ENCODE measurements around the gene RBFOX1.

RBFOX1 gene

DNA sequence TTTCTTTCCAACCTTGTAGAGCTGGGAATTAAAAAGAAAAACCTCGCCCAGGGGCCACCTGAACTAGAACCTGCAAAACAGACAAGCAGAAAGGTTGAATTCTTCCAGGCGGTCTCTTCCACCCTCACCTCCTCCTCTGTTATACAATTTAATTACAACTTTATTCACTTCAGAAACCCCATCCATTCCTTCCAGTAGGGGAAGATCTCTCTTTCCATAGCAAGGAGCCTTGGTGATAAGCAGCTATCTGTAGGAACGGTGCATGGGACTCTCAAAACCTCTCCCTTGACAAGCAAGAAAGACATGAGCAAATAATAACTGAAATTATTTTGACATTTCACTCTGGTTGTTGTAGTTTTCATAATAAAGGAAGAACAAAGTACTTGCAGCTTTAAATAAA lies 176.0 kb downstream of the RBFOX1 start:
- Histone ChIP-seq H3K14ac (ENCODE audit: low read length) (no peak overlapping the region), H3K4me3 (ENCODE audit: low read length in 2 of 2) (no peak overlapping the region), H3K4me2 (ENCODE audit: insufficient read depth, low read length, poor library complexity, severe bottlenecking) (no peak overlapping the region), H3K79me1 (ENCODE audit: low read depth, low read length) (no peaks in the 10 kb centered on the region), H2BK12ac (ENCODE audit: low read length) (no peak overlapping the region), H2BK5ac (ENCODE audit: low read length) (no peak overlapping the region), H4K8ac (ENCODE audit: low read depth, low read length) (no peak overlapping the region), H2AFZ (ENCODE audit: low read length) (no peak overlapping the region), H3K23ac (ENCODE audit: low read depth, low read length, poor library complexity) (no peak overlapping the region), H2BK15ac (ENCODE audit: low read length) (no peak overlapping the region), H3K27ac (replicated peaks; ENCODE audit: low read length) (no peak overlapping the region), H2BK120ac (ENCODE audit: low read depth, low read length) (no peak overlapping the region), H3K4ac (ENCODE audit: low read length) (no peak overlapping the region), H2AK5ac (ENCODE audit: low read depth, low read length) (no peak overlapping the region), H3K4me1 (ENCODE audit: control insufficient read depth in 2 of 2, insufficient read depth in 1 of 2, low read depth in 1 of 2, low read length in 2 of 2) (peaks cover 0 to 4% of the 10 kb centered on the region in 2 donors), H3K9me3 (replicated peaks in 1 of 2; ENCODE audit: control insufficient read depth in 2 of 2, insufficient read depth in 1 of 2, low read depth in 1 of 2, low read length in 2 of 2) (peaks cover 0 to 3% of the 10 kb centered on the region in 2 donors), H3K36me3 (replicated peaks in 1 of 2; ENCODE audit: control insufficient read depth in 2 of 2, insufficient read depth in 2 of 2, low read length in 2 of 2) (no peaks in the 10 kb centered on the region), H3K27me3 (ENCODE audit: control insufficient read depth in 3 of 3, insufficient read depth in 3 of 3, low read depth in 1 of 3, low read length in 3 of 3) (no peaks in the 10 kb centered on the region), H3K18ac (ENCODE audit: low read length) (no peak overlapping the region), H3K9ac (ENCODE audit: low read depth, low read length, poor library complexity) (no peak overlapping the region), H4K91ac (ENCODE audit: low read depth, low read length, poor library complexity) (no peak overlapping the region)
- DNase-seq (ENCODE audit: low spot score): no peak
- WGBS, 2 donors (ENCODE audit: extremely low coverage in 2 of 2, insufficient read length in 2 of 2, insufficient replicate concordance in 1 of 2): no CpG with 5 or more reads among the region's 3 CpGs

DNA sequence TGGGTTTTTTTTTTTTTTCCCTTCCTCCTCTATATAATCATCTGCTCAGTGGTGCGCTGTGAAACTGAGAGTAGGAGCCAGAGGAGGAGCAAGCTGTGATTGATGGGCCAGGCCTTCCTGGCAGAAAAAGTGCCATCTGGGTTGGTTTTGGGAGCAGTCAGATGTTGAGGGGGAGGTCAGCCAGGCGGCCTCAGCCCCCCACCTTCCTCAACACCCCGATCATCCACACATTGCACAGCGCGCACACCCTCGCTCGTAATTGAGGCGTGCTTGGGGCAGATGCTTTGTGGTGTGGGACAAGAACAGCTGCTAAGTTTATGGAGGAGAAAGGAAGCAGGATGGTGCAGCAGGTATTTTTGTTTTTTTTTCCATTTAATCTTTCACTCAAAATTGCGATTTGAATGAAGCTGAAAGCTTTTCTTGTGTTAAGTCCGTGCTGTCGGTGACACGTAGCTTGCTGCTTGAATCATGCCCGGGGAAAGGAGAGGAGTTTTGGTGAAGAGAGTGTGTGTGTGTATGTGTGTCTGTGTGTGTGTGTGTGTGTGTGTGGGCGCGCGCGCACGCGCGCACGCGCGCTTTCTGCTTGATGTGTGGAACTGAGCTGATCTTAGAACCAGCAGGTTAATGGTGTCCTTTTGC lies 177.4 kb downstream of the RBFOX1 start:
- Histone ChIP-seq H3K4me2 (ENCODE audit: insufficient read depth, low read length, poor library complexity, severe bottlenecking) (no peak overlapping the region), H3K23ac (ENCODE audit: low read depth, low read length, poor library complexity) (no peak overlapping the region), H3K27ac (replicated peaks; ENCODE audit: low read length) (no peak overlapping the region), H3K36me3 (replicated peaks in 1 of 2; ENCODE audit: control insufficient read depth in 2 of 2, insufficient read depth in 2 of 2, low read length in 2 of 2) (no peaks in the 10 kb centered on the region), H2BK120ac (ENCODE audit: low read depth, low read length) (no peak overlapping the region), H3K18ac (ENCODE audit: low read length) (no peak overlapping the region), H4K8ac (ENCODE audit: low read depth, low read length) (no peak overlapping the region), H3K4me3 (ENCODE audit: low read length in 2 of 2) (no peak overlapping the region), H4K91ac (ENCODE audit: low read depth, low read length, poor library complexity) (no peak overlapping the region), H2BK12ac (ENCODE audit: low read length) (no peak overlapping the region), H3K9ac (ENCODE audit: low read depth, low read length, poor library complexity) (peak overlapping the region; percentile 66), H3K9me3 (replicated peaks in 1 of 2; ENCODE audit: control insufficient read depth in 2 of 2, insufficient read depth in 1 of 2, low read depth in 1 of 2, low read length in 2 of 2) (peaks cover 0 to 3% of the 10 kb centered on the region in 2 donors), H3K27me3 (ENCODE audit: control insufficient read depth in 3 of 3, insufficient read depth in 3 of 3, low read depth in 1 of 3, low read length in 3 of 3) (no peaks in the 10 kb centered on the region), H3K4me1 (ENCODE audit: control insufficient read depth in 2 of 2, insufficient read depth in 1 of 2, low read depth in 1 of 2, low read length in 2 of 2) (peaks cover 0 to 4% of the 10 kb centered on the region in 2 donors), H2AFZ (ENCODE audit: low read length) (no peak overlapping the region), H2AK5ac (ENCODE audit: low read depth, low read length) (no peak overlapping the region), H3K79me1 (ENCODE audit: low read depth, low read length) (no peaks in the 10 kb centered on the region), H2BK5ac (ENCODE audit: low read length) (no peak overlapping the region), H2BK15ac (ENCODE audit: low read length) (no peak overlapping the region), H3K14ac (ENCODE audit: low read length) (peak overlapping the region; percentile 11), H3K4ac (ENCODE audit: low read length) (no peak overlapping the region)
- no CpG with 5 or more reads among the region's 23 CpGs for WGBS, 2 donors (ENCODE audit: extremely low coverage in 2 of 2, insufficient read length in 2 of 2, insufficient replicate concordance in 1 of 2)
- no peak for DNase-seq (ENCODE audit: low spot score)

DNA sequence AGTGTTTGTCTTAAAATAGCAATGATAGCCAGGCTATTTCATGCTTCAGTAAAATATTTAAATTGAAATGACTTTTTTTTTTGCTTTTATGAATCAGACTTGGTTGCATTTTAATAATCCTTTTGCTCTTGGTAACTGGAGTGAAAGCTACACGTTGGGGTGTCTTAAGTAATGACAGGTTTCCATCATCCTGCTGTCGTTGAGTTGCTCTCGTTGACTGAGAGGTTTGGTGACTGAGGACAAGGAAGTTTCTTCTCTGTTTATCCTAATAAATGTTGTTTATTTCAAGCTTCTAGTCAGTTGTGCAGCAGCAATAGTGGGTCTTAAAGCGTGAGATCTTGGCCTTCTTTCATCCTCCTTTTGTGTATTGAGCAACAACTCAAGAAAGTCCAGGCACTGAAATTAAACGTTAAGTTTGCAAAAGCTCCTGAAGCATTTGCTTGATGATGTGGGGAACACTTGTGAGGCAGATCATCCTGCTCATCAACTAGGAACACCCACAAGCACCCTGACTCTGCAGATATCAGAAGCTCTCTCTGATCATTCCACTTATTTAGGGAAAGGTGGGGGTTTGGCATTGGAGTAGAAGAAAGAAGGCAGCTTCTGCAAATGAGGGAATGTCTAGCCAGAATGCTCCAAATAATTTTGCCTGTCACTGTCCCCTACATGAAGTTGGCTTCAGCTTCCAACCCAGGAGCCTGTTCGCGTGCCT lies 179.1 kb downstream of the RBFOX1 start:
- Histone ChIP-seq H3K4me3 (ENCODE audit: low read length in 2 of 2) (no peak overlapping the region), H2BK15ac (ENCODE audit: low read length) (no peak overlapping the region), H3K36me3 (replicated peaks in 1 of 2; ENCODE audit: control insufficient read depth in 2 of 2, insufficient read depth in 2 of 2, low read length in 2 of 2) (no peaks in the 10 kb centered on the region), H3K9ac (ENCODE audit: low read depth, low read length, poor library complexity) (no peak overlapping the region), H2BK120ac (ENCODE audit: low read depth, low read length) (no peak overlapping the region), H3K79me1 (ENCODE audit: low read depth, low read length) (no peaks in the 10 kb centered on the region), H3K4me1 (ENCODE audit: control insufficient read depth in 2 of 2, insufficient read depth in 1 of 2, low read depth in 1 of 2, low read length in 2 of 2) (peaks cover 0 to 4% of the 10 kb centered on the region in 2 donors), H2AK5ac (ENCODE audit: low read depth, low read length) (no peak overlapping the region), H2BK5ac (ENCODE audit: low read length) (no peak overlapping the region), H3K4ac (ENCODE audit: low read length) (no peak overlapping the region), H3K18ac (ENCODE audit: low read length) (no peak overlapping the region), H3K27me3 (ENCODE audit: control insufficient read depth in 3 of 3, insufficient read depth in 3 of 3, low read depth in 1 of 3, low read length in 3 of 3) (no peaks in the 10 kb centered on the region), H4K8ac (ENCODE audit: low read depth, low read length) (no peak overlapping the region), H3K23ac (ENCODE audit: low read depth, low read length, poor library complexity) (no peak overlapping the region), H2BK12ac (ENCODE audit: low read length) (no peak overlapping the region), H3K9me3 (replicated peaks in 1 of 2; ENCODE audit: control insufficient read depth in 2 of 2, insufficient read depth in 1 of 2, low read depth in 1 of 2, low read length in 2 of 2) (peaks cover 0 to 3% of the 10 kb centered on the region in 2 donors), H3K14ac (ENCODE audit: low read length) (no peak overlapping the region), H3K27ac (replicated peaks; ENCODE audit: low read length) (no peak overlapping the region), H4K91ac (ENCODE audit: low read depth, low read length, poor library complexity) (no peak overlapping the region), H2AFZ (ENCODE audit: low read length) (no peak overlapping the region), H3K4me2 (ENCODE audit: insufficient read depth, low read length, poor library complexity, severe bottlenecking) (no peak overlapping the region)
- no peak for DNase-seq (ENCODE audit: low spot score)
- no CpG with 5 or more reads among the region's 7 CpGs for WGBS, 2 donors (ENCODE audit: extremely low coverage in 2 of 2, insufficient read length in 2 of 2, insufficient replicate concordance in 1 of 2)

- H3K79me1 ChIP-seq (ENCODE audit: low read depth, low read length): no peaks in the 10 kb centered on the region
- no CpG with 5 or more reads among the region's 3 CpGs for WGBS, 2 donors (ENCODE audit: extremely low coverage in 2 of 2, insufficient read length in 2 of 2, insufficient replicate concordance in 1 of 2)
These were observed 179.9 kb downstream of the RBFOX1 start for GRCh38 chr16:7512503-7512902.

More at GRCh38 chr16:7512503-7512902, 179.9 kb downstream of the RBFOX1 start:
- H3K4me2 ChIP-seq (ENCODE audit: insufficient read depth, low read length, poor library complexity, severe bottlenecking): no peak overlapping the region
- no peak overlapping the region for H3K23ac ChIP-seq (ENCODE audit: low read depth, low read length, poor library complexity)
- no peak overlapping the region for H3K9ac ChIP-seq (ENCODE audit: low read depth, low read length, poor library complexity)
- no peak for DNase-seq (ENCODE audit: low spot score)
- no peak overlapping the region for H3K27ac ChIP-seq (replicated peaks; ENCODE audit: low read length)
- no peak overlapping the region for H4K91ac ChIP-seq (ENCODE audit: low read depth, low read length, poor library complexity)
- H2AK5ac ChIP-seq (ENCODE audit: low read depth, low read length): no peak overlapping the region
- H3K4me1 ChIP-seq (ENCODE audit: control insufficient read depth in 2 of 2, insufficient read depth in 1 of 2, low read depth in 1 of 2, low read length in 2 of 2): peaks cover 0 to 4% of the 10 kb centered on the region in 2 donors
- no peaks in the 10 kb centered on the region for H3K36me3 ChIP-seq (replicated peaks in 1 of 2; ENCODE audit: control insufficient read depth in 2 of 2, insufficient read depth in 2 of 2, low read length in 2 of 2)
- H2BK5ac ChIP-seq (ENCODE audit: low read length): no peak overlapping the region
- H3K9me3 ChIP-seq (replicated peaks in 1 of 2; ENCODE audit: control insufficient read depth in 2 of 2, insufficient read depth in 1 of 2, low read depth in 1 of 2, low read length in 2 of 2): peaks cover 0 to 3% of the 10 kb centered on the region in 2 donors
- no peak overlapping the region for H3K4ac ChIP-seq (ENCODE audit: low read length)
- no peak overlapping the region for H2BK120ac ChIP-seq (ENCODE audit: low read depth, low read length)
- no peak overlapping the region for H4K8ac ChIP-seq (ENCODE audit: low read depth, low read length)
- no peak overlapping the region for H3K4me3 ChIP-seq (ENCODE audit: low read length in 2 of 2)
- H2BK12ac ChIP-seq (ENCODE audit: low read length): no peak overlapping the region
- H3K27me3 ChIP-seq (ENCODE audit: control insufficient read depth in 3 of 3, insufficient read depth in 3 of 3, low read depth in 1 of 3, low read length in 3 of 3): no peaks in the 10 kb centered on the region
- H3K18ac ChIP-seq (ENCODE audit: low read length): no peak overlapping the region
- H2BK15ac ChIP-seq (ENCODE audit: low read length): no peak overlapping the region
- no peak overlapping the region for H2AFZ ChIP-seq (ENCODE audit: low read length)
- no peak overlapping the region for H3K14ac ChIP-seq (ENCODE audit: low read length)
